Islet precursor cell (in vitro differentiated cells): Measurements from ENCODE around the gene ACSS2.
A peak's percentile ranks its signal among the peaks of the same experiment; 100 is the strongest.

Experiments
- DNase-seq: peaks from one replicate; pipeline ENCODE4 v3.0.0-alpha.2; 2018

Gene ACSS2

GRCh38 chr20:34952671-34953070 is 76.3 kb downstream of the ACSS2 start:
- DNase-seq: no peak

- no peak for DNase-seq
These were observed 77.5 kb downstream of the ACSS2 start for GRCh38 chr20:34953960-34954359.

GRCh38 chr20:34954904-34955230 is 78.5 kb downstream of the ACSS2 start:
- DNase-seq: peak; percentile 63

GRCh38 chr20:34955231-34956040 is 79.0 kb downstream of the ACSS2 start, which contains the start of the genes GSS and MYH7B:
Gene GSS, minus strand, starts transcription at chr20:34955806. Its CDS starts 3,954 bp downstream, at chr20:34951852.
Gene MYH7B, plus strand, starts transcription at chr20:34955868. Its CDS starts 22,138 bp downstream, at chr20:34978006.
- peak; percentile 99 for DNase-seq

- DNase-seq: no peak
These were observed 79.6 kb downstream of the ACSS2 start for GRCh38 chr20:34956041-34956458.

GRCh38 chr20:34956751-34957472 is 80.5 kb downstream of the ACSS2 start:
- no peak for DNase-seq

GRCh38 chr20:34964486-34964885 is 88.1 kb downstream of the ACSS2 start:
- DNase-seq: no peak

- DNase-seq: no peak
These were observed 88.6 kb downstream of the ACSS2 start for GRCh38 chr20:34965051-34965450.

- DNase-seq: no peak
These were observed 91.0 kb downstream of the ACSS2 start for GRCh38 chr20:34967421-34967820.

GRCh38 chr20:34968042-34968775 is 91.8 kb downstream of the ACSS2 start:
- no peak for DNase-seq

GRCh38 chr20:34970193-34970840 is 93.9 kb downstream of the ACSS2 start:
- no peak for DNase-seq

- DNase-seq: no peak
These were observed 94.6 kb downstream of the ACSS2 start for GRCh38 chr20:34970846-34971560.

GRCh38 chr20:34971561-34972235 is 95.3 kb downstream of the ACSS2 start:
- DNase-seq: no peak

- DNase-seq: no peak
These were observed 97.8 kb downstream of the ACSS2 start for GRCh38 chr20:34974246-34974645.

GRCh38 chr20:34976286-34976685 is 99.9 kb downstream of the ACSS2 start:
- no peak for DNase-seq
